Activated CD4-positive, CD25-positive, alpha-beta regulatory T cell treated with anti-CD3 and anti-CD28 coated beads, Interleukin-2, amount 50 U/mL, for 24 hours (primary cell): ENCODE measurements around the gene TMEM109.

Experiments
- ATAC-seq, 2 donors: fragments of 150-1000 bp; cut with Tn5 transposase; one replicate each; pipeline ENCODE4 v1.10.0; 2021; ENCODE audit warnings: mild to moderate bottlenecking in 1 of 2, moderate library complexity in 1 of 2

The TMEM109 gene

GRCh38 chr11:60972182-60973030, 58.4 kb downstream of the TMEM109 start:
- ATAC-seq = peak; percentile 28 to 38
